Measurements from ENCODE around the gene SART1. TPM values are rescaled to one million over a fixed set of nuclear protein-coding genes. Genes with fewer than 3 reads are reported as not detected.

Gene SART1
- total RNA-seq, 1 experiment from 2014 or later = 240 TPM

- Histone ChIP-seq H3K27me3 (ENCODE audit: low read length) (no peaks in the 10 kb centered on the region), H3K9ac (ENCODE audit: low read length) (peak overlapping the region; percentile 76), H3K36me3 (ENCODE audit: low read depth, low read length) (peaks cover 17% of the 10 kb centered on the region; the same call in 1 of the 2 replicates), H3K9me2 (replicated peaks; ENCODE audit: low read length) (no peaks in the 10 kb centered on the region), H3K27ac (ENCODE audit: low read length) (peak overlapping the region; percentile 29), H3F3A (ENCODE audit: low read length, unreplicated experiment) (peaks cover 8% of the 10 kb centered on the region), H3K4me3 (ENCODE audit: low read length) (peak overlapping the region; percentile 82), H3K4me1 (ENCODE audit: insufficient read depth, low read length) (peaks cover 43% of the 10 kb centered on the region), H3K4me2 (ENCODE audit: low read length) (peak overlapping the region; percentile 93), H2AFZ (ENCODE audit: low read length) (peak overlapping the region; percentile 58), H3K9me3 (ENCODE audit: low read length) (no peaks in the 10 kb centered on the region), H4K20me1 (ENCODE audit: low read length) (0 out of 2 replicates have a peak, but pooled peaks cover 6% of the 10 kb centered on the region), H3K79me2 (ENCODE audit: low read length) (peaks cover 68% of the 10 kb centered on the region)
- ATAC-seq = peak; percentile 0
- ChIA-PET POLR2A (ENCODE audit: unreplicated experiment) (interaction anchor here (0.6 kb wide), 1 partner anchor 32 kb away, joined by 13 read pairs; the partner anchor contains the start of gene FIBP), CTCF (no interaction called here)
- peak; percentile 34 for DNase-seq
- no peak for TF ChIP-seq EZH2phosphoT487 (IDR thresholded peaks at IDR 0.05; ENCODE audit: borderline replicate concordance, low read length)
- no peak for TF ChIP-seq CTCF (conservative IDR thresholded peaks at IDR 0.05; ENCODE audit: low read depth, low read length)
- no peak for TF ChIP-seq EZH2 (IDR thresholded peaks at IDR 0.05; ENCODE audit: low read length, unreplicated experiment)
- intact Hi-C loops (cut with micrococcal nuclease) = no loop called here
- TSS peak; percentile 1 for BruUV-seq (replicated peaks)
Measured at GRCh38 chr11:65919573-65920371, 41.8 kb upstream of the SART1 start.

GRCh38 chr11:65920372-65920802, 41.1 kb upstream of the SART1 start:
- H3K4me2 ChIP-seq (ENCODE audit: low read length) = peak overlapping the region; percentile 93
- peak overlapping the region; percentile 29 for H3K27ac ChIP-seq (ENCODE audit: low read length)
- peaks cover 8% of the 10 kb centered on the region for H3F3A ChIP-seq (ENCODE audit: low read length, unreplicated experiment)
- no peak overlapping the region for H2AFZ ChIP-seq (ENCODE audit: low read length)
- H3K9me2 ChIP-seq (replicated peaks; ENCODE audit: low read length) = no peaks in the 10 kb centered on the region
- ChIA-PET CTCF (no interaction called here), POLR2A (ENCODE audit: unreplicated experiment) (no interaction called here)
- DNase-seq (peak; percentile 39), ATAC-seq (no peak)
- 0 out of 2 replicates have a peak, but pooled peaks cover 6% of the 10 kb centered on the region for H4K20me1 ChIP-seq (ENCODE audit: low read length)
- peaks cover 37% of the 10 kb centered on the region for H3K4me1 ChIP-seq (ENCODE audit: insufficient read depth, low read length)
- intact Hi-C loops (cut with micrococcal nuclease) = no loop called here
- BruUV-seq (replicated peaks) = no TSS peak
- peaks cover 17% of the 10 kb centered on the region; the same call in 1 of the 2 replicates for H3K36me3 ChIP-seq (ENCODE audit: low read depth, low read length)
- H3K4me3 ChIP-seq (ENCODE audit: low read length) = peak overlapping the region; percentile 82
- H3K27me3 ChIP-seq (ENCODE audit: low read length) = no peaks in the 10 kb centered on the region
- peak overlapping the region; percentile 76 for H3K9ac ChIP-seq (ENCODE audit: low read length)
- no peaks in the 10 kb centered on the region for H3K9me3 ChIP-seq (ENCODE audit: low read length)
- H3K79me2 ChIP-seq (ENCODE audit: low read length) = peaks cover 62% of the 10 kb centered on the region
- no peak for TF ChIP-seq EZH2phosphoT487 (IDR thresholded peaks at IDR 0.05; ENCODE audit: borderline replicate concordance, low read length)
- TF ChIP-seq CTCF (conservative IDR thresholded peaks at IDR 0.05; ENCODE audit: low read depth, low read length) = no peak
- no peak for TF ChIP-seq EZH2 (IDR thresholded peaks at IDR 0.05; ENCODE audit: low read length, unreplicated experiment)
